HG03108 (cell line): Measurements from ENCODE around the gene UTP15.

Experiments used
- ATAC-seq: cut with Tn5 transposase; IDR thresholded peaks from one replicate; pipeline ENCODE4 v1.9.1; 2021; ENCODE audit warnings: moderate library complexity; ENCODE audit not compliant: unreplicated experiment

Gene UTP15

DNA sequence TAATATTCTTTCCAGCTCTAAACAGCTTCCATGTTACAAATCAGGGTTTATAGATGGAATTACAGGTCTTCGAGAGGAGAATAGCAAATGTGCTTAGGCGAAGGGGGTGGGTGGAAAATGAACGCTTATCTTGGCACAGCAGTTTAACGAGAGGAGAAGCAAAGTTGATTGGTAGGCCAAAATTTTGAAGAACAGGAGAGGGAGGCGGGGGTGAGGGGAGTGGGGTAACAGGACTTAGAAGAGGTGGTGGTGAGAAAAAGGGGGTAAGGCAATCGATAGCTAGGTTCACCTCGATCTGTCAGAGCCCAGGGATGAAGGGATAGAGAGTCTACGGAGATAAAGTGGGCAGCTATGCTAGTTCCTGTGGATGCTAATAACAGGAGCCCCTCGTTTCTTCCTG, 868 bp upstream of the UTP15 start:
- no peak for ATAC-seq

DNA sequence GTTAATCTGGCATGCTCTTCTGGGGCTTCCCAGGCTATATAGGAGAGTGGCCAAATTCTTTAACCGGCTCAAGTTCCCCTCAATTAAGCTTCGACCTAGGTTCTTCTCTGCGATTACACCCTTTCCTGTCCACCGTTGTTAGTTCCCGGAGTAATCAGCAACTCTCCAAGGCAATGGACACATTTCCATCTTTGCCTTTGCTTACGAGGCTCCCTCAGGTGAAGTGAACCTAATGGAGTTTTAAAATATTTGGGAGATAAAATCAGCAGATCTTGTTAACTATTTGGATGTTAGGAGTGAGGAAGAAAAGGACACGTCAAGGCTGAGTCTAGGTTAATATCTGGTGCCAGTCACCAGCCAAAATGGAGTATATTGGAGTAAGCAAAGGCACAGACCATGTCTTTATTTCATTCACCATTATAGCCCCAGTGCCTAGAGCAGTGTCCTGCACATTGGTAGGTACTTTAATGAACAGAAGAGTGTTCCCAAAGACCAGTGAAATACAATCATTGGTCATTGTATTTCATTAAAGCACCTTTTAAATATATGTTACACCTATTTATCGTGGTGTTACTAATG, 515 bp downstream of the UTP15 start:
- ATAC-seq = no peak

DNA sequence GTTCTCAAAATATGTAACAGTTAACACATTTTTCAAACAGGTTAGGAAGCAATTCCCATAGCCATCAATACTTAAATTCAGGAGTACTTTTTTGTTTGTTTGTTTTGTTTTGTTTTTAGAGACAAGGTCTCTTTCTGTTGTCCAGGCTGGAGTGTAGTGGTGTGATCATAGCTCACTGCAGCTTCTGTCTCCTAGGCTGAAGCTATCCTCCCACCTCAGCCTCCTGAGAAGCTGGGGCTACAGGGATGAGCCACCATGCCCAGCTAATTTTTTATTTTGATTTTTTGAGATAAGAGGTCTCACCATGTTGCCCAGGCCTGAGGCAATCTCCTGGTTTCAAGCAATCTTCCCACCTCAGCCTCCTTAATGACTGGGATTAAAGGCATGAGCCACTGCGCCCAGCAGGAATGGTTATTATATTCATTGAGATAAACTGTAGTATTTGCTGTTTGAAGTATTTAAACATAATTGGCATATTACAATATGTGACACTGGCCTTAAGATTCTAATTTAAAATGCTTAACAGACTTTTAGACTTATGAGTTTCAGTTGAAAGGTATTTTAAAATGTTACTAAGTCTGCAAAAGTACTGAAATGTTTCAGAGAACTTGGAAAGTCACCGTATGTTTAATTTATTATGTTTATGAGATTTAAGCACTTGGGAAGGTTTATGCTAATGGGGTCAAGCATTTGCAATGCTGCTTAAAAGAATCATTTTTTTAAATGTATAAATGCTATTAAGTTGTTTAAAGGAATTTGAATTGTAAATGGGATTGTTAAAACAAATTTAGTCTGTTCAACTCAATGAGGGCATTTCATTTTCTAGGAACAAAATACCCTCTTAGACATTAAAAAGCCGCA, 17.0 kb downstream of the UTP15 start:
- ATAC-seq = no peak

DNA sequence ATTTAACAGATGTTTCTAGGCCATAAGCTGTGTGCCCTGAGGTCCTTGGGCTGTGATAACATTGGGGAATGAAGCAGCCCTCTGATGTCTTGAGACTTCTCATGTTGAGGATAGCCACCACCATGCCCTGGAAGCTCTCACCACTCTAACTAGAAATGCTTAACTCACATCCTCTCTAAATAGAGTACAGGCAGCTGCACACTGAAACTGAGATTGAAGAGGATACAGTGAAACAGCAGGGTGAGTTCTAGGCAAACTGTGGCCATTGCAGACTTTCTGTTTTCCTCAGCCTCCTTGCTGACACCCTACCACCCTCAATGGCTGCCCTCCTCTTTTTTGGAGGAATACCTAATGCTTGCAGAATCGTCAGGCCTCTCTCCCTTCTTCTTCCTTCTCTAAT, 22.4 kb downstream of the UTP15 start:
- ATAC-seq = peak; percentile 49

DNA sequence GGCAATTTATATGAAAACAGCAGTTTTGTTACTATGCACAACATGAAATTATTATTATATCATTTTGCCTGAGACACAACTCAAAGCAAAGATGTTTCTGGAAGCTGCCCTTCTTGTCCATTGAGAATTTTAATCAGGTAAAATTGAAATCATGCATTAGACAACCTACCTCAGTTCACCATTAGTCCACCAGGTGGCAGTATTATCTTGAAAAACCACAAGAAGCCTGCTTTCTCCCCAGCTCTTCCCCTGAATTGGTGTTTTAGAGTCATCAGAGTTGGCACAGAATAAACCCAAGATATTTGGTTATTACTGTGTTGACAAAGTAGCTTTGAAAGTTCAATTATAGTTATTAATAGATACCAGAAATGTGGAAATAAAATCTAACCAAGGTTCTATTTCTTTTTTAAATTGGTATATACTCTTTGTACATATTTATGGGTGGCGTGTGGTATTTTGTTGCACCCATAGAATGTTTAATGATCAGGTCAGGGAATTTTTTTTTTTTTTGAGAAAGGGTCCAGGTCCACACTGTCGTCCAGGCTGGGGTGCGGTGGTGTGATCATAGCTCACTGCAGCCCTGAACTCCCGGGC, 25.7 kb downstream of the UTP15 start:
- ATAC-seq = no peak

DNA sequence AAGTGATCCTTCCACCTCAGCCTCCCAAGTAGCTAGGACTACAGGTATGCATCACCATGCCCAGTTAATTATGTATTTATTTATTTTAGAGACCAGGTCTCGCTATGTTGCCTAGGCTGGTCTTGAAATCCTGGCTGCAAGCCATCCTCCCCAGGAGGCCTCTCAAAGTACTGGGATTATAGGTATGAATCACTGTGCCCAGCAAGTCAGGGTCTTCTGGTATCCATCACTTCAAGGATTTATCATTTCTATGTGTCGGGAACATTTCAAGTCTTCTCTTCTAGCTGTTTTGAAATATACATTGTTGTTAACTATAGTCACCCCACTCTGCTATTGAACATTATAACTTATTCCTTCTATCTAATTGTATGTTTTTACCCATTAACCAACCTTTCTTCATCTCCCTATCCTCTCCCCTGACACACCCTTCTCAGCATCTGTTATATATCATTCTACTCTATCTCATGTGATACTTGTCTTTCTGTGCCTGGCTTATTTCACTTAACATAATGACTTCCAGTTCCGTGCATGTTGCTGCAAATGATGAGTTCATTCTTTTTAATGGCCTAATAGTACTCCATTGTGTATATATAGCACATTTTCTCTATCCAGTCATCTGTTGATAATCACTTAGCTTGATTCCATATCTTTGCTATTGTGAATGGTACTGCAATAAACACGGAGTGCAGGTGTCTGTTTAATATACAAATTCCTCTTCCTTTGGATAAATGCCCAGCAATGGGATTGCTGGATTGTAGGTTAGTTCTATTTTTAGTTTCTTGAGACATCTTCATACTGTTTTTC, 26.4 kb downstream of the UTP15 start:
- no peak for ATAC-seq

DNA sequence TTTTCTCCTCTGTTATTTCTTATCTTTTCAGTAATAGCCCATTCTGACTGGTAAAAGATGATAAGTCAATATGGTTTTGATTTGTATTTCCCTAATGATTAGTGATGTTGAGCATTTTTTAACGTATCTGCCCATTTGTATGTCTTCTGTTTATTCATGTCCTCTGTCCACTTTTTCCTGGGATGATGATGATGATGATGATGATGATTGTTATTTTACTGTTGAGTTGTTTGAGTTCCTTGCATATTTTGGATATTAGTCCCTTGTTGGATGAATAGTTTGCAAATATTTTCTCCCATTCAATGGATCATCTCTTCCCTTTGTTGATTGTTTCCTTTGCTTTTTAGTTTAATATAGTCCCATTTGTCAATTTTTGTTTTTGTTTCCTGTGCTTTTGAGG, 27.0 kb downstream of the UTP15 start:
- no peak for ATAC-seq

DNA sequence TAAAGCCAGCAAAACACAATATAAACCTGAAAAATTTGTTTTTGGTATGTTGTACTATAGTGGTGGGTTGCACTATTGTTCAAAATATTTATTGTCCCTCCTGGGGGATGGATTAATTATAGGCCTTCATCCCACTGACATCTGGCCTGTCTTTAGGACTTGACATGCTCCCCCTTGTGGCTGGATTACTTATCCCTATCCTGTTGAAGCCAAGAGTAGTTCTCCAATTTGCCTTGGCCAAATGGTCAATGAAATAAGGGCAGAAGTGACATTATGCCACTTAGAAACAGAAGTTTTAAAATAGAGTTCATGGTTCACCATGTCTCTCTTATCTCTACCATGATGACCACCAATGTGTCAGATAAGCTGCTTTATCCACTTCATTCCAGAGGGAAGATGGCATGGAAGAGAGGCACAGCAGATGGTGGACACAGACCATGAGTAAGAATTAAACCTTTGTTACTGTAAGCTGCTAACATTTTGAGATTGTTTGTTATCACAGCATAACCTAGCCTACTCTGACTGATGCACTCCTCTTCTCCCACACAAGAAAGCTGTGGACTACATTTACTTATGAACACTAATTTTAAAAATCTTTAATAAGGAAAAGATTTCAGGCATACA, 31.3 kb downstream of the UTP15 start:
- no peak for ATAC-seq

DNA sequence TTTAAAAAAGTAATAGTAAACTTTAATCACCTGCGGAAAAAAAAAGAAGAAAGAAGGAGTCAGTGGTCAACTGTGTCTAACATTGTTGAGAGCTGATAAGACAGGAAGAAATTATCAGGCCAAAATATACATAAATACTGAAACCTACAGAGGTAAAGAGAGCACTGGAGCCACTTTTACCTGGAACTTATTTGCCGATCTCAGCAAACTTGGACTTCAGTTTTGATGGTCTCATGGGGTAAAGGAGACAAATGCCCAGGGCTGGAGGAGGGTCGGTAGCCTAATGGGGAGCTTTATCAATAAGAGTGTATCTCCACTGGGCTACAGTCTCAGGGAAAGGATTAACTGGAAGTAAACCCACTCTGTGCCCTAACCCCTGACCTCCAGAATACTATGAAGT, 33.8 kb downstream of the UTP15 start:
- ATAC-seq = no peak

DNA sequence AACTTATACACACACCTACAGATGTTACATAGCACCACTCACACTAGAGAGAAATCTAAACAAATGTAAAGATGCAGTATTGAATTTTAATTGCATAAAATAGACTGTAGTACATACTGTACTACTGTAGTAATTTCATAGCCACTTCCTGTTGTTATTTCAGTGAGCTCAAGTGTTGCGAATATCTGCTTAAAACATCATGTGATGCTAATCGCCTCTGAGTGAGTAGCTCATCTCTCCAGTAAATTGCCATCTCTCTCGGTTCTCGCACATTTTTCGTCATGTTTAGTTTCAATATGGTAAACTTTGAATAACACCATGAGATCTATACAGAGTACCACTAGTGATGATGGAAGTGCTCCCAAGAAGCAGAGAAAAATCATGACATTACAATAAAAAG, 38.5 kb downstream of the UTP15 start:
- ATAC-seq = no peak

DNA sequence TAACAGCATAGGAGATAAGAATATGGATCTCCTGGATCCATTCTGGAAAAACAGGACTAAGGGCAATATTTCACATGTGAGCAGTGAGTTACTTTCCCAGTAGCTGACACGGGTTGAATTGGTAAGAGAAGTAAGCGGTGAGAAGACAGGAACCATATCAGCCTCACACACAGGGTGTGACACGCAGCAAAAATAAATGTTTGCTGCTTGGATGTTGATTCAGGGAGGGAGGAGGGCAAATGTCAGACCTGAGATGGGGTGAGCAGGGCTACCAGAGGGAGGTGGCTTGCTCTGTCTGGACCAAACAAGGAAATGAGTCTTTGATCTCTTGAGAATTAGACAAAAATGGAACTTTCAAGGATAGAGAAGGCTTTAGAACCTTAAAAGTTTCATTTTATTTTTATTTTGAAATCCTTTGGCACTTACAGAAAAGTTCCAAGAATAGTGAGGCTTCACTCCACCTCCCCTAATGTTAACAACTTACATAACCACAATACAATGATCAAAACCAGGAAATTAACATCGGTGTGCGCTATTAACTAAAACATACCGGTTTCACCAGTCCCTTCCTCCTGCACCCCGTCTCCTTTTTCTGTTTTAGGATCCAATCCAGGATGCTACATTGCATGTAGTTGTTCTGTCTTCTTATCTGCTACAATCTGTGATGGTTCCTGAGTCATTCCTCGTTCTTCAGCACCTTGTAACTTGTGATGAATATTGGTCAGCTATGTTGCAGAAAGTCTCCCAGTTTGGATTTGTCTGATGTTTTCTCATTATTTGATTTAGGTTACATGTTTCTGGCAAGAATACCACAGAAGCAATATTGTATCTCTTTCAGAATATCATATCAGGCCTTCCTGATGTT, 39.9 kb downstream of the UTP15 start:
- ATAC-seq = no peak

DNA sequence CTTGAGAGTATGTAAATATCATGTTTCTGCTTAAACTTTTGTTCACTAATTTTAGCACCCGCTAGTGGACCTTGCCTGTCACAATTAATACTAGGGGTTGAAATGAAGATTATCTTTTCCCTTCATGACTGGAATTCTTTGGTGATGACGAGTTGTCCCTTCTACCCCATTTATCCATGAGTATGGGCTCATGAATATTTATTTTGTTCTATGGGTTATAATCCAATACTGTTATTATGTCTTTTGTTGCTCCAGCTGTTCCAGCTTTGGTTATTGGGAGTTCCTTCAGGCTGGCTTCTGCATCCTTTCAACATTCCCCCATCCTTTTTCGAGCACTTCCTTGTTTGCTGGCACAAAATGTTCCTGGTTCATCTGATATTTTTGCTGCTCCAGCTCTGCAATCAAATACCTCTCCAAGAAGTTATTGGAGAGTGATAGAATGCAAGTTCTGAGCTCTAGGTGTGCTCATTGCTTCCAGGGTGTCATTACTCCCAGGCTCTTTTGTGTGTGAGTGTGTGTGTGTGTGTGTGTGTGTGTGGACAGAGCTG, 40.7 kb downstream of the UTP15 start:
- ATAC-seq = no peak

DNA sequence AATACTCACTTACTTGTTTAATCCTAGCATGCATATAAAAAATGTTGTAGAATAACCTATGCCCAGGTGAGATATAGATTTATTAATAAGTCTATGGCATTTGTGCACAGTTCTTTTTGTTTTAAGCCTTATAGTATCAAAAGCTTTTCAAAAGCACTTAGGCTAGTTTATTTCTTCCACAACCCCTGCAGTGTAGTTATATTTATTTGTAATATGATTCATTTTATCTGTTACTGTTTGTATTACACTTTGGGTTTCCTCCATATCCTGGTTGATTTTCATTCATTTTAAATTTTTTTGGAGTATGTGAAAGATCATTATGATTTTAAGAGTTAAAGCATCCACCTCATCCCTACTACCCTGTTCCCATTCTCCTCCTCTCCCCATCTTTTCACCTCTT, 41.7 kb downstream of the UTP15 start:
- no peak for ATAC-seq

DNA sequence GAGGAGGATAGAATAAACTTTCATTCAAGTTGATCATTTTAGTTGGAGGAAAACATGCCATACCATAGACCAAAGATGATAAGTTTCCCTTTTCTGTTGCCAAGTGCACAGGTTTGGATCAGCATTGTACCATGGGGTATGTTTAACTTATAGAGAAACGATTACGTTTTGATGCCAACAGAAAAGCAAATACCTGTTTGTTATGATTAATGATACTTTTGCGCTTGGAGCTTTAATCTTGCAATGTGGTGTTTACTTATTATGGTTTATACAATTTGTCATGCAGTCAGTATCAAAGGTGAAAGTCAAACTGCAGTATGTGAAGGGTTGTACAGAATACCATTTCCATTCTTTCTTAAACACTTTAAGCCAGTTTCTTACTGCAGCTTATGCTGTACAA, 47.3 kb downstream of the UTP15 start:
- no peak for ATAC-seq

DNA sequence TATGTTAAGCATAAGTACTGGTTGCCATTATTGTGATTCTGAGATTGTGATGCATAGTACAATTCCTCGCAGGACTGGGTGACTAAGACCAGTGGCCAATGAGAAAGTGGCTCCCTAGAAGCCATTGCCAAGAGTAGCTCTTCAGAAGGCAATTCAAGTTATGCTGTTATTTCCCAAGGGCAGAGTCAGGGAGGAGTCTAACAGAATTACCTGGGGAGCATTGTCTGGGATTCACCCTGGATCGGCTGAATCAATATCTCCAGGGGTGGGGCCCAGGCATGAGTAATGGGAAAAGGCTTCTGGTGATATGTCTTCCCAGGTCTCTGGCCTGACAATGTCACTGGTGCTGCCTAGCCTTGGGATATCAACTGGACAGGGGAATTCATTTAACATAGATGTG, 49.5 kb downstream of the UTP15 start:
- no peak for ATAC-seq

DNA sequence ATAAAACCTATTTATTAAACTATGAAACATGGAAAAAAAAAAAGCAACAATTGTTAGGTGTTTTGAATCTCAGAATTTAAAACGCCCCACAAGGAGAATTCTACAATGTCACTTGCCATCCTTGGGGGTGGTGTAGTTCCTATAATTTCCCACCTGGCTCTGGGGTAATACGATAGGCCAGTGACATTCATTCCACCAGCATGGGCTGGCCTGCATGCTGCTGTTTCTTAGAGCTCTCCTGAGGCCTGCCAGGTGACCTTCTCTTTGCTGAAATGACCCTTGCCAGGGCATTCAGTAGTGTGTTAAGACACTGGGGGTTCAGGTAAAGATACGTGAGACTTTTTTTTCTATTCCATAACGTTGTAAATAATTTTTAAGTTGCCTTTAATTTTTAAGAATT, 50.4 kb downstream of the UTP15 start:
- no peak for ATAC-seq

DNA sequence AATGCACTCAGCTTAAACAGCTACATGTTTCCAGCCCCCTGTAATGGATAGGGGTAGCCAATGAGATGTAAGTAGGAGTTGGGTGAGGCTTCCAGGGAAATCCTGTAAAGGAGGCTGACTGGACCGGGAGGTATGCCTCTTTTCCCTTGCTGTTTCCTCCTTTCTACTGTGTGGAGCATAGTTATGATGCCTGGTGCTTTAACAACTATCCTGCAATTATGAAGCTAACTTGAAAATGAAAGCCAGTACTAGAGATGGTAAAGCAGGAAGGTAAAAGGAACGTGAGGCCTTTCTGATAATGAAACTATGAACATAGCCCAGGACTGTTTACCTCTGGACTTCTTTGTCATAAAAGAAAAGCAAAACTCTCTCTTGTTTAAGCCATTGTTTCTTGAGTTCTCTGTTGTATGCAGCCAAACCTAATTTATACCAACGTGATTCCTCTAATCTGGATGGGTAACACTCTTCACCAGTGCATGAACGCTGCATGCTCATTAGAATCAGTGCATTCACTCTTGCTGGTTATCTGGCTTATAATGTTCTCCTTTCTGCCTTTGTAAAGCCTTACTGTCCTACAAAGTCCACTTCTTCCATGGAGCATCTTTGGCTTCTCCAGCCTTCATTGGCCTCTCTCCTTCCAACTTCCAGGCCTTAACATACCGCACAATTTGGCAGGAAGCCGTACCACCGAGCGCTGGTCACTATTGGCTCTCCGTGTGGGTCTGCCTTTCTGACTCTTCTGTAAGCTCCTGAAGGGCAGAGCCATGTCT, 52.2 kb downstream of the UTP15 start:
- peak; percentile 52 for ATAC-seq

DNA sequence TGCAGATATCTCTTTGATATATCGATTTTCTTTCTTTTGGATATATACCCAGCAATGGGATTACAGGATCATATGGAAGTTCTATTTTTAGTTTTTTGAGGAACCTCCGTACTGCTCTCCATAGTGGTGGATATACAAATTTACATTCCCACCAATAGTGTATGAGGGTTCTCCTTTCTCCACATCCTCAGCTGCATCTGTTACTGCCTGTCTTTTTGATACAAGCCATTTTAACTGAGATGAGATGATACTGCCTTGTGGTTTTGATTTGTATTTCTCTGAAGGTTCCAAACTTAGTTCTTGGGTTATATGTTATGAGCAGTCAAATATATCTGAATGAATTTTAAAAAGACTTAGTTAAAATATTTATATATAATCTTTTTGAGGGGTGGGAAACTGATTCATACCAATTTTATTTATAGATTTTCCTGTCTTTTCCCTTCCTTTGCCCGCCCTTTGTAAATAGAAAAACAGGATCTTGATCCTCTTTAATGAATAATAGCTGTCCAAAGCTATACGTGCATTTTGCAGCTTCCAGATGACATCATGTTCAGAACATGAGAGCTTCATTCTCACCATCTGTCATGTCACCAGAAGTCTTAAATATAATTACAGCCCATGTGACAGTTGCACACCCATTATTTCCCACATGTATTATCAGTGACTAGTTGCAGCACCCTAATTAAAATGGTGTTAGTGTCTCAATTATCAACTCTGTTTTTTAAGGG, 54.2 kb downstream of the UTP15 start:
- no peak for ATAC-seq

DNA sequence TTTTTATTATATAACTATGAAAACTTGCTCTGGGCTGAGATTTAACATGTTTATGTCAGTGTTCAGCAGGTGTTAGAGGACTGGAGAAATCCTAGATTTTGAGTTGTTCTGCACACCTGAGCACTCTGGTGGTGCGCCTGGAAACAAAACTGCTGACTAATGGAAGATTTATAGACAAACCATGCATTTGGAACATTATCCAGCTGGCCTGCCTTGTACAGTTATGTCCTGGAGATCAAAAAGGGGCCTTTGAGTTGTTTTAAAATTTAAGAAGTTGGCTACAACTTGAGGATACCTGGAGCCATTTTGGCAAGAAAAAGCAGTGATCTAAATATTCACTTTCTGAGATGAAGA, 54.8 kb downstream of the UTP15 start:
- no peak for ATAC-seq
